GM19467 (cell line): Measurements from ENCODE around the gene PPL.

Experiments used
- ATAC-seq: cut with Tn5 transposase; IDR thresholded peaks from one replicate; pipeline ENCODE4 v1.9.1; 2021; ENCODE audit warnings: mild to moderate bottlenecking, moderate library complexity; ENCODE audit not compliant: unreplicated experiment

PPL gene

GRCh38 chr16:4892361-4893102, 44.4 kb downstream of the PPL start:
- ATAC-seq = no peak

- ATAC-seq = no peak
These were observed 45.1 kb downstream of the PPL start for GRCh38 chr16:4891886-4892216.

DNA sequence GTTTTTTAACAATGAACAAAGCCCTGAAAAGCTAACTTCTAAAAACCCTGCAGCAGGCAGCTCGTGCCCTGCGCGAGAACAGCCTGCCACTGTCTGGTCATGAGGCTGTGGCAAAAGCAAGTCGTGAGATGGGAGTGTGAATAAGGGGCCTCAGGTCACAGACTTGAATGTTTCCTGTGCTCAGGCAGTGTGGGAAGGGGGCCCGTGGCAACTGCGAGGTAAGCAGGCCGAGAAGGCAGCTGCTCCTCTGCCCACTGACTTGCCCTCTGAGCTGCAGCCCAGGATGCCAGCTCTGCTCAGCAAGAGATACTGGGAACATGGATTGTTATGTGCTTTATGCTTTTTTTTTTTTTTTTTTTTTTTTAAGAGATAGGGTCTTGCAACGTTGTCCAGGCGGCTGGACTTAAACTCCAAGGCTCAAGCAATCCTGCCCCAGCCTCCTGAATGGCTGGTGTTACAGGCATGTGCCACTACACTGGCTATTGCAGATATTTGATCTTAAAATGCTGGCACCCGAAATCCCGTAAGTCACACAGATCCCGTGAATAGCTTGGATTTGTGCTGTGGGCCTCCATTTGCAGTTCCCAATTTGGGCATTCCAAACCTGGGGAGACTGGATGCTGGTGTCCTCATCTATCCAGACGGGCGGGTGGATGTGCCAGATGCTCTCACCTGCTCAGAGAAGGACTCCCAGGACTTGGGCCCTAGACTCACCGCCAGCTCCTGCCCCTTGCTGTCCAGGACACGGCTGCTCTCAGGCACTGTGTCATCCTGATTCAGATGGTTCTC, 45.7 kb downstream of the PPL start:
- no peak for ATAC-seq

DNA sequence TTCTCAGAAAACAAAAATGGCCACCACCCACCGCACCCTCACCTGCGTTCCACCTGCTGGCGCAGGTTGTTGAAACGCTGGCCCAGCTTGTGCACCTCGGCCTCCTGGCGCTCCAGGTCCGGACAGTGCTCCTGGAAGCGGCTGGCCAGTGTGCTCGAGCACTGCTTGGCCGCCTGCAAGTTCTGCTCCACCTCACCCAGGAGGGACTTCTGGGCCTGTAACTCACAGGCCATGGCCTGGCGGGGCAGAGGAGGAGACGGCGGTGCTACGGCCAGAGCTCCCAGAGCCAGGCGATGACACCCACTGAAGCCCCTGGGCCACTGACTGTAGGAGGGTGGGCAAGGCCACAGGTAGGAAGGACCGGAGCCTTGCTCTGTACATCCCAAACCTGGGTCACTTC, 46.3 kb downstream of the PPL start:
- ATAC-seq = no peak

- no peak for ATAC-seq
These were observed 46.9 kb downstream of the PPL start for GRCh38 chr16:4890026-4890425.

DNA sequence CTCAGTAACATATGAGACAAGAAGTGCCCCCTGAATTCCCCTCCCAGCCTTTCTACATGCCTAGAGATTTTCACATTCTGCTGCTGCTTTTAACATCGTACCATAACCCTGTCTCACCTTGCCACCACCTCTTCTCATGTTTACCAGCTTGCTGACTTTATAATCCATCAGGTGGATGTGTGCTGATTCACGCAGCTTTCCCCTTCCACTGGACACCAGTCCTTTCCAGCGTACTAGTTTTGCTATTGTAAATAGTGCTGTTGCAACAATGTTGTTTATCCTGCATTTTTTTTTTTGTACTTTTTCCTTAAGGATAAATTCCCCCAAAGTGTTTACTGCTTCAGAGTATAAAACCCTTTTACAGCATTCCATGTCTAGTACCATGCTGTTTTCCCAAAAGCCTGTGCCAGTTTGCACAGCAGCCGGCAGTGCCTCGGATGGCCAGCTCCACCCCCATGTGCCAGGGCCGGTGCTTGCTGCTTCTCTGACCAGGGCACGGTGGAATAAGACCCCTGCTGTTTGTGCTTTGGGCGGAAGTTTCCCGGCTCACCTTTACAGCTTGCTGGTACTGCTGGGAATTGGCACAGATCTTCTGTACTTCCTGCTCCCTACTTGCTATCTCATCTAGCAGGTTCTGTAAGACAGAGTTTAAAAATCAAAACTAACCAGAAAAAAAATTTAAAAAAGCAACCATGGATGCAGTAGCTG, 48.4 kb downstream of the PPL start:
- ATAC-seq = no peak

- no peak for ATAC-seq
These were observed 50.8 kb downstream of the PPL start for GRCh38 chr16:4886151-4886550.

- ATAC-seq = no peak
These were observed 51.7 kb downstream of the PPL start for GRCh38 chr16:4884972-4885874.

DNA sequence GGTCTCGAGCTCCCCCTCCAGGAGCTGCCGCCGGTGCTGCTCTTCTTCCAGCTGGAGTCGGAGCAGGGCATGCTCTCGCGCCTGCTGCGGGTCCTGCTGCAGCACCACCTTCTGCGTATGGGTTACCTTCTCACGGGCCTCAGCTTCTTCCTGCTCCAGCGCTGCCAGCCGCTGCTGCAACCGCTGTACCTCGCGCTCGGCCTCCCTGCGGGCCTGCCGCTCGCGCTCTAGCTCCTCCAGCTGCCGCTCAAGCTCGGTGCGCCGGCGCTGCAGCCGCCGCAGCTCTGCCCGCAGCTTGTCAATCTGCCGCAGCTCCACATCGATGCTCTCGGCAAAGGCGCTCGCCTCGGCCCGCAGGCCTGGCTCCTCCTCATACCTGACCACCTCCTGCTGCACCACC, 52.7 kb downstream of the PPL start:
- ATAC-seq = no peak

GRCh38 chr16:4883501-4883900, 53.4 kb downstream of the PPL start:
- no peak for ATAC-seq

- ATAC-seq = no peak
These were observed 54.2 kb downstream of the PPL start for GRCh38 chr16:4882633-4883285.

GRCh38 chr16:4882000-4882632, 54.8 kb downstream of the PPL start:
- no peak for ATAC-seq

DNA sequence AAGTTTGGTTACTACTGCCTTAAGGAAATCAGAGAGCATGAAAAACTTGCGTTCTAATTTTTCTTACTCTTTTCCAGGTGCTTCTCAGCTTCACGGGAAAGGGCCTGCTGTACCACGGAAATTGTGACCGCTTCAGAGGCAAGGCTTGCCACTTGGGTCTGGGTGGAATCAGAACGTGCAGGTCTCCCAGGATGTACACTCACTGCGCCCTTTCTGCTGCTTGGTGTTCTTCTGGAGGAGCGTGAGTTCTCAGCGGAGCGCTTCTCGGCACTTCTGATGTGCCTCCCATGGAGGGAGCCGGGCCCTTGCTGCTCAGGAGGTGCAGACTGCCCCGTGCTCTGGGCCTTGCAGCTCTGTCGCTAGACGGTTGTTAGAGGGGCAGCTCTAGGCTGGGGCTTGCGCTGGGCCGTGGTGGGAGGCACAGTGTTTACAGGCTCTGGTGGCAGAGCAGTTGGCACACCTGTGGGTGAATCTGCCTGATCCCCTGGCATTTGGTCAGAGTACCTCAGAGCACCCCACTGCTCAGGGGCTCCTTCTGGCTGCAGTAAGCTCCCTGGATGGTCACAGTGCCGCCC, 56.9 kb downstream of the PPL start:
- ATAC-seq = no peak

GRCh38 chr16:4879049-4879448, 57.9 kb downstream of the PPL start:
- no peak for ATAC-seq

DNA sequence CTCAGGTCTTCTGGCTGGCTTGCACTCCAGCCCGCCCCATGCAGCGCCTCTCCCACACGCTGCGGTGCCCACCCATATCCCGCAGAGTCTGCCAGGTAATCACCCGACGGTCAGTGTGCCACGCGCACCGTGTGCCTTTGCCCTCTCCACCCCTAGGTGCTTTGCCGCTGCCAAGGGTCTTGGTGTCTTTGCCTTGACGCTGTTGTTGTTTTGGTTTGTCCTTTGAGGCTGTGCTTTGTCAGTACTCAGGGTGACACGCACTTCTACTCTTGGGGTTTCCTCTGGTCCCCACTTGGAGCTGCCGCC, 59.6 kb downstream of the PPL start:
- no peak for ATAC-seq

- no peak for ATAC-seq
These were observed 60.1 kb downstream of the PPL start for GRCh38 chr16:4876646-4877379.

DNA sequence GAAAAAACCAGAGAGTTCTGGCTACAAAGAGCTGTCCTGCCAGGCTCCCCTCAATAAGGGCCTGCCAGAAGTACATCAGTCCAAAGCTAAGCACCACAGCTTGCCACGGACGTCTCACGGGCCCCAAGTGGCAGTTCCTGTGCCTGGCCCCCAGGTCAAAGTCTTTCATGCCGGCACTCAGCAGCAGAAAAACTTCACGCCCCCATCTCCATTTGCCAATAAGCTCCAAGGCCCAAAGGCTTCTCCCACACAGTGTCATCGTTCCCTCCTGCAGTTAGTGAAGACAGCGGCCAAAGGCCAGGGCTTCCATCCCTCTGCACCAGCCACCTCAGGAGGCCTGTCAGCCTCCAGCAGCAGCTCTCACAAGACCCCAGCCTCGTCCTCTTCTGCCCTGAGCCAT, 62.3 kb downstream of the PPL start:
- no peak for ATAC-seq

DNA sequence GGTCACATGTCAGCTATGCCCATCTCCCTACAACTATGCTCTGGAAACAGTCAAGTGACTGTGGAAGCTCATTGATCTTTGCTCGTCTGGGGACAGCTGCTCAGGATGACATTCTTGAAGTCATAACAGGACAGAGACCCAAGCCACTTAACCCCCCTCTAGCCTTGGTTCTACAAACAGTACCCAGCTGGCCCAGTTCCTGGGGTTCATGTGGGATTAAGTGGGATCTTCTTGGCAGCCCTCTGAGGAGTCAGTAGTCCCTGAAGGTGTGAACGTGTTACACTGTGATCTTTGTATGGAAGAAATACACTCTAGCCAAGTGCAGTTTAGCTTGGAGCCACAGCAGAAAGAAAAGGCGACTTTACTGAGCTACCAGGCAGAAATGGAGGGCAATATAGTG, 63.9 kb downstream of the PPL start:
- no peak for ATAC-seq

DNA sequence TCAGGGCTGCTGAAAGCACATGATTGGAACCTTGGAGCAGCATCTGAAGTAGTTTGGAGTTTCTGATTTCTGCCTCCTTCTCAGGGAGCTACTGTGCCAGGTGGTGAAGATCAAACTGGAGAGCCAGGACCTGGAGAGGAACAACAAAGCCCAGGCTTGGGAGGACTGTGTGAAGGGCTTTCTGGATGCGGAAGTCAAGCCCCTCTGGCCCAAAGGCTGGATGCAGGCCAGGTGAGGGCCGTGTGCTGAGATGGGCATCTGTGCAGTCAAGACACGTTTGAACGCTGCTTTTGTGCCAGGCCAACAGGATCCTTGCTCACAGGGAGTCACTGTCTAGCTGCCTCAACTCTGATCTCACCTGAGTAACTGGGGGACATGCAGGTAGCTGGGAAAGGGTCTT, 65.9 kb downstream of the PPL start:
- no peak for ATAC-seq
